ENCODE measurements around the gene NKX1-2.
A peak's percentile ranks its signal among the peaks of the same experiment; 100 is the strongest.

The NKX1-2 gene

GRCh38 chr10:124450012-124450782 lies at the start of gene NKX1-2:
TSS of gene NKX1-2 (minus strand) at chr10:124450035. CDS start at chr10:124449943, 92 bp downstream.
- peak; percentile 25 for DNase-seq

- DNase-seq: no peak
Measured at GRCh38 chr10:124498056-124498455, 48.2 kb upstream of the NKX1-2 start.

GRCh38 chr10:124497196-124497881 lies 47.5 kb upstream of the NKX1-2 start:
- no peak for DNase-seq

- DNase-seq: no peak
Measured at GRCh38 chr10:124496620-124497019, 46.8 kb upstream of the NKX1-2 start.

- DNase-seq: no peak
Measured at GRCh38 chr10:124496150-124496549, 46.3 kb upstream of the NKX1-2 start.

GRCh38 chr10:124495725-124496124 lies 45.9 kb upstream of the NKX1-2 start:
- DNase-seq: no peak

- DNase-seq: no peak
Measured at GRCh38 chr10:124495162-124495561, 45.3 kb upstream of the NKX1-2 start.

DNA sequence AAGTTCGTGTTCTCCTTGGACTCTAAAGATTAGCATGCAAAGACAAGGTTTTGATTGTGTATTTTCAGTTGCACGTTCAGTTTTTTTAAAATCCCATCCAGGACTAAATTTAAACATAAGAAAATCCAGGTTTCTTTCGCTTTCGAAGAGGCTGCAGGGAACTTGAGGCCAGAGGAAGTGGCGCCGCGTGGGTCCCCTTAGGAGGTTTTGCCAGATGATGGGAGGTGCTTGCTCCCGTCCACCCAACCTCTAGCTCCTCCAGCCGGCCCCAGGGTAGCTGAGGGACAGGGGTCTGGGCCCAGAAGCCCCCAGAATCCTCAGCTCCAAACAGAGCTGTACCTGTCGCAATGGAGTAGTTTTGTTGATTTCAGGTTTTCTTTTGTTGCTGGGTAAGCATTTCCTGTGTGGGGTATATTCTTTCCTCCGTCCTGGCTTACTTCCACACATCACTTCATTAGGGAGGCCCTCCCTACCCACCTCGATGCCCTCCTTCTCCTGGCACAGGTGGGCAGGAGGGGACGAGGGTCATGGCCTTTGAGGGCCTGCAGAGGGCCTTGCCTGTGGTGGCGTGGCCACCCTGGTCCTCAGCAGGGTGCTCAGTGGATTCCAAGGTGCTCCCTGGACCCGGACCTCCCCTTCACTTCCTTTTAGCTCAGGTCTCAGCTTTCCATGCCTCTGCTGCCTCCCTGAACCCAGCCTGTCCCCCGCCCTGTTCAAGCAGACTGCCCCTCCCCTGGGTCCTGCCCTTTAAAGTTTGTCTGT lies 44.4 kb upstream of the NKX1-2 start:
- no peak for DNase-seq

DNA sequence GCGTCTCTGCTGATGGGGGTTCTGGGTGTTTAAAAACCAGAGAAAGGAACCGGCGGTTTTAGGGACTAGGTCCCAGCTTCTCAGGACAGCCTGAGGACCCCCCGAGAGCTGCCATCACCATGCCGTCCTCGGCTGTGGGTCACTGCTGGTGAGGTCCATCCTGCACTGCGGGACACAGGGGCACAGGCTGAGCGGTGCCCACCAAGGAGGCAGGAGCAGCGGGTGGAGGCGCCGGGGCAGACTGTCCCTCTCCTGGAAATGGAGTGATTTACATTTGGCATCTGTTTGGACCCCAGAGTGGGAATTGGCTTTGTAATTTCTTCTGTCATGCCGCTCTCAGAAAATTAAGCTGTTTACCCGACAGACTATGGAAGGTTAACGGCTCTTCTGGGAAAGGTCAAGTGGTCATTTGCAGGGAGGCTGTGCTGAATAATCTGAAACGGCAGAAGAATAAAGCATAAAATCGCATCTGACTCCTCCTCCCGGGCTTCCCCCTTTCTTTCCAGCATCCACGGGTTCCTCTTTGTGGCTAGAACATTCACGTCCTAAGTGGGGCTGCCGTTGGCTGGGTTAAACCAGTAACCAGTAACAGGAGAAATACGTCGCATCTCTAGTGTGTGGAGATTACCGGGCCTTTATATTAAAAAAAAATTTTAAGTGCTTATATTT lies 43.5 kb upstream of the NKX1-2 start:
- peak; percentile 12 for DNase-seq

- no peak for DNase-seq
Measured at GRCh38 chr10:124492266-124492665, 42.4 kb upstream of the NKX1-2 start.

GRCh38 chr10:124491105-124491504 lies 41.3 kb upstream of the NKX1-2 start:
- DNase-seq: no peak

DNA sequence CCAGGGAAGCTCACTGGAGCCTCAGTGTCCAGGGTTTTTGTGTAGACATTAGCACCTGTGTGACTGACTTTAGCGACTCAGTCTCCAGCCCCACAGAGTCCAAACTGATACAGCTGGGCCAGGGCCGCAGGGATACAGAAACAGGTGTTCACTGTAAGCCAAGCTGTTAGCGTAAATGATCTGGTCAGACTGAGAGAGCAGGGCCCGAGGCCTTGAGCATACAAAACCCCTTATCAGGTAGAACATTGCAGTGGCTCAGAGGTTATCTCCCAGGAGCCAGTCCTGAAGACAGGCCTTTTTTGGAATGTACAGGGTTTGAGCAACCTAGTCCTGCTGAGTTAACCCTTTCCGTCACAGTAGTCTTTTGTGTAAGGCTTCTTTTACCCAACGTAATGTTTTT lies 36.8 kb upstream of the NKX1-2 start:
- no peak for DNase-seq

DNA sequence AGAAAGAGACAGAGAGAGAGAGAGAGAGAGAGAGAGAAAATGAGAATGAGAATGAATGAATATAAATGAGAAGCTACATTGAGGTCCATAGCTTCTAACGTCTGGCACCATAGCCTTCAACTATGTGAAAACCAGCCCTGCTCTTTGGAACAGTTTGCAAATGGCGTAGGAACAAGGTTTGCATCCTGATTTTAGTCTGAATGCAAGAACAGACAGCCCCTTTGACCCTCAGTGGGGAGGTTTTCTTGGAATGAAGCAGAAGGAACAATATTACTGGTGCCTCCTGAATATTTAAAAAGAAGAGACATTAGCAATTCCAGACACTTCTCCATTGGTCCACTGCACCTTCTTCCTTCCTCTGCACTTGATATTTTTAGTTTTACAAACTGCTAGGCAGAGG lies 34.8 kb upstream of the NKX1-2 start:
- DNase-seq: no peak

- no peak for DNase-seq
Measured at GRCh38 chr10:124484031-124484430, 34.2 kb upstream of the NKX1-2 start.

GRCh38 chr10:124482876-124483275 lies 33.0 kb upstream of the NKX1-2 start:
- DNase-seq: no peak

DNA sequence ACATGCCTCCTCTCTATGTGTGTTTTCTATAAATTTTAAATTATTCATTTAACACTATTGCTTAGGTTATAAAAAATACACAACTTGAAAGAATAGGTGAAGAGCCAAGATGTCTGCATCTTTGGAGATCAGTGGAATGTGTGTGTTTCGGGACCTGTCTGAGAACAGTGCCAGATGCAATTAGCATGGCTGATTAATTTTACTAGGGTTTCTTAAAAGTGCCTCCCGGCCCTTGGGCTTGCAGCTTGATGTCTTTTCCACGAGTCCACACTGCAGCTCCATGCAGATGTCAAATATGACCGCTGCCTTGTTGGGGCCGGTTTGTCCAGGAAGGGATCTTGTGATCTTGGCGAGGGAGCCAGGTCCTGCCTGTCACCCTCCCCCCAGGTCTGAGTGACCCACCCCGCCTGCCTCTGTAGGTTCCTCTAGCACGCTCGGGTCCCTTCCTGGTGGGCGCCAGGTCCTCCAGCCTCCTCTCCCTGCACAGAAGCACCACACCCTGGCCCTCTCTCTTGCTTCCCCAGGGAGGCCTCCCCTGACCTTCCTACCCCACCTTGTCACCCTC lies 32.5 kb upstream of the NKX1-2 start:
- no peak for DNase-seq

DNA sequence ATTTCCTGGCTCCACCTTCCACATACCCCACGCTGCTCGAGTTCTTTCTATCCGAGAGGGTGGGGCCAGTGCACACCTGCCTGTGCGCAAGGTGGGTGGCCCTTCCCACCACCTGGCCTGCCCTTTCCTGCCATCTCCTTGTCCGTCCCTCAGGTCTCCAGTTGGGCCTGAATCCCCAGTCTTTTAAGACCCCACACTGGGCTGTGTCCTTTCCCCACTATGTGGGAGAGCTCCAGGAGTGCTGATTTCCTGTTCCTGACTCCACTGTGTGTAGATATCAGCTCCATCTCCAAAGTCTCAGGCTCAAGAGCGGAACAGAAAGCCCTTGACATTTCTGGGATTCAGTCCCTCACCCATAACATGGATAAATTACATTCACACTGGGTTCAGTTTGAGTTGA lies 31.9 kb upstream of the NKX1-2 start:
- no peak for DNase-seq

DNA sequence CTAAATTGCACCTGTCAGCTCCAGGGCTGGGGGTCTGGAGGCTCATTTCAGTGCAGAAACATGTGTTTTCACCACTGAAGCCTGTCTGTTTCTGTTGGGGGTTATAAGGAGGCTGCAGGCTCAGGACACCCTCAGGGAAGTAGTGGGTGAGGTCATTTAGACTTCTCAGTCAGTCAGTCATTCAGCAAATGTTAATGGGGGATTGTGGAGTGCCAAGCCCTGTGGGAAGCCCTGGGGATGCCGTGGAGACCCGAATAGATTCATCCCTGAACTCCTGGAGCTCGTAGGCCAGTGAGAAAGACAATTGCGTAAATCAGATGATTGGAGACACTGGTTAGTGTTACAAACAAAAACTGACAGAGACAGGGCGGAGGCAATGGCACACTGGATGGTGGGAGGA lies 31.0 kb upstream of the NKX1-2 start:
- DNase-seq: no peak

GRCh38 chr10:124478515-124478914 lies 28.7 kb upstream of the NKX1-2 start:
- DNase-seq: no peak

GRCh38 chr10:124477614-124478363 lies 28.0 kb upstream of the NKX1-2 start:
- no peak for DNase-seq

DNA sequence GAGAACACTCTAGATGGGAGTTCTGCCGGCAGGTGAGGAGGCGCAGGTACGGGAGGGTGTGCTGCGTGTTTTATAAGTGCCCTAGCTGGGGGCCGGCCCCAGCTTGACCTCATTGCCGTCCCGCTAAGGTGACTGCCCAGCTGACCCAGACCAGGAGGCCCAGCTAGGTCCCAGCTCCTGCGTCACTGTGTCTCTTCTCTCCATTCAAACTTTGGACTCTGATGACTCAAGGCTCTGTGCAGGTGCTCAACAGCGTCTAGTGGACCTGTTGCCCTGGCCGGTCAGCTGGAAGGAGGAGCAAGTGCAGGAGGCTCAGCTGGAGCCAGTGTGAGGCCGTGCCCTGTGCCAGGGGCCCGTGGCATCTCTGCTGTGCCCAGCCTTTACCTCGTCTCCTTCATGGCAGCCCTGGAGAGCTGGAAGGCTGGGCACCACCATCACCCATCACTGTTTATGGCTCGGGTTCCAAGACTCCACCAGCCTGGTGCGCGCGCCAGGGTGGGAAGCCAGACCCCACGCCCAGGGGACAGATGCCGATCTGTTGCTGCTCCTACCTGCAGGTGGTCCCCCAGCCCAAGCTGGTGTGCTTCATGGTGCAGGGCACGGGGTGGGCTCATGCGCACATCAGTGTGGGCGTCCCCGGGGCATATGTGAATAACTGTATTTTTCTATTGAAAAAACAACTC lies 26.3 kb upstream of the NKX1-2 start:
- no peak for DNase-seq
